HG03060 (cell line): Measurements from ENCODE around the gene RRP15.

Experiments used
- ATAC-seq: cut with Tn5 transposase; IDR thresholded peaks from one replicate; pipeline ENCODE4 v1.9.1; 2021; ENCODE audit warnings: low read depth, moderate number of reproducible peaks; ENCODE audit not compliant: unreplicated experiment

The RRP15 gene

GRCh38 chr1:218332416-218332815, 47.3 kb downstream of the RRP15 start:
- ATAC-seq: no peak

DNA sequence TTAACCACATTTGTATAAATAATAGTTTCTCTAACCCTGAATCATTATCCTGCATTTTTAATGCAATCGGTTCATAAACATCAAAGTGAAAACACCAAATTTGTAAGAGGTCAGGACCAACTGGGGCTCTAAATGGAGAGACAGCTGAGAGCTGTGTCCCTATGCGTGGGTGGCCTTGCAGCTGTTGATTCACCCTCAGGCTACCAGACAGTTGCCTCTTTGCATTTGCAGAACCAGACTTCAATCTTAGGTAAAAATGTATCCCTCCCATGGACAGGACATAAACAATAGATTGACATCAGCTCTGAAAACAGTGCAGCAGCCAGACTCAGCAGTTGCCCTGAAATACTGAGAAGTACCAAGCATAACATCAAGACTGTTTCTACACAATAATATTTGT, 51.2 kb downstream of the RRP15 start:
- no peak for ATAC-seq

GRCh38 chr1:218339267-218339831, 54.3 kb downstream of the RRP15 start:
- ATAC-seq: peak; percentile 66

- ATAC-seq: no peak
Measured at GRCh38 chr1:218341325-218341724, 56.2 kb downstream of the RRP15 start.

- no peak for ATAC-seq
Measured at GRCh38 chr1:218342091-218342490, 57.0 kb downstream of the RRP15 start.

GRCh38 chr1:218344814-218345672, 60.0 kb downstream of the RRP15 start, which contains the start of gene TGFB2:
TGFB2 (plus strand) TSS chr1:218345336; CDS start chr1:218346702, 1,366 bp downstream.
- no peak for ATAC-seq

- ATAC-seq: no peak
Measured at GRCh38 chr1:218345673-218346390, 60.7 kb downstream of the RRP15 start.

DNA sequence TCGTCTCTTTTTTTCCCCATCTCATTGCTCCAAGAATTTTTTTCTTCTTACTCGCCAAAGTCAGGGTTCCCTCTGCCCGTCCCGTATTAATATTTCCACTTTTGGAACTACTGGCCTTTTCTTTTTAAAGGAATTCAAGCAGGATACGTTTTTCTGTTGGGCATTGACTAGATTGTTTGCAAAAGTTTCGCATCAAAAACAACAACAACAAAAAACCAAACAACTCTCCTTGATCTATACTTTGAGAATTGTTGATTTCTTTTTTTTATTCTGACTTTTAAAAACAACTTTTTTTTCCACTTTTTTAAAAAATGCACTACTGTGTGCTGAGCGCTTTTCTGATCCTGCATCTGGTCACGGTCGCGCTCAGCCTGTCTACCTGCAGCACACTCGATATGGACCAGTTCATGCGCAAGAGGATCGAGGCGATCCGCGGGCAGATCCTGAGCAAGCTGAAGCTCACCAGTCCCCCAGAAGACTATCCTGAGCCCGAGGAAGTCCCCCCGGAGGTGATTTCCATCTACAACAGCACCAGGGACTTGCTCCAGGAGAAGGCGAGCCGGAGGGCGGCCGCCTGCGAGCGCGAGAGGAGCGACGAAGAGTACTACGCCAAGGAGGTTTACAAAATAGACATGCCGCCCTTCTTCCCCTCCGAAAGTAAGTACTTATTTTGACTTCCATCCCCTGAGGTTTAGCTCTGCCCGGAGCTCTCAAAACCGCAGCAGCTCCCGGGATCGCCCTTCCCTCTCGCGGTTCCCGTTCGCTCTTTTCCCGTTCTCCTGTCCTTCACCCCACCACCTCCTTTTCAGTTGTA, 61.5 kb downstream of the RRP15 start:
- no peak for ATAC-seq

- no peak for ATAC-seq
Measured at GRCh38 chr1:218347336-218347722, 62.2 kb downstream of the RRP15 start.

- no peak for ATAC-seq
Measured at GRCh38 chr1:218347723-218348627, 62.9 kb downstream of the RRP15 start.

- no peak for ATAC-seq
Measured at GRCh38 chr1:218348628-218349071, 63.6 kb downstream of the RRP15 start.

DNA sequence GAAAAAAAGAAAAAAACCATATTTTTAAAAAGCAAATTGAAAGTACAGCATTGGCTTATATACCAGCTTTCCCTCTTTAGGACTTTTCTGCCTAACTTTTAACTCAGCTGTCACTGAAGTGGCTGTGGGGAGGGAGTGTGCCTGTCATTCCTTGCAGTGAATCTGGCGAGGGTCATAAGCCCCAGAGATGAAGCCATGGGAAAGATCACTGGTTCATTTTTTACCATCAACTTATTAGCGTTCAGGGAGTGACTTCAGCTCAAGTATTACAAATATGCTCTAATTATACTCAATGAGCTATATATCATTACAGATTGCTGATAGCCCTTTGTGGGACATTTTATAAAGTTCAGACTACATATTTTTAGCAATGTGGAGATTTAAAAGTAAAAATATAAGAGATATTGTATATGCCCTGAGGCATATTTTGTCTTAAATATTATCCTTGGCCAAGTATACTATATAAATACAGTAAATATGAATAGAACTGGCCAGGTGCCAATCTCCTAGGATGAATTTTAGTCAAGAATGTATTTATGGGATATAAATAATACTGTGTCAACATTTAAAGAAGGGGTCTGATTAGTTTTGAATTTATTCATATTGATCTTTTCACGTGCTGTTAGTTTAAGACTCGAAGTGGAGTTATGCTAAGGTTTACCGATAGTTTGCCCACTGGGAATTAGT, 64.4 kb downstream of the RRP15 start:
- ATAC-seq: no peak

- no peak for ATAC-seq
Measured at GRCh38 chr1:218350035-218350525, 65.0 kb downstream of the RRP15 start.

- no peak for ATAC-seq
Measured at GRCh38 chr1:218350801-218351266, 65.7 kb downstream of the RRP15 start.

GRCh38 chr1:218351391-218352074, 66.4 kb downstream of the RRP15 start:
- peak; percentile 48 for ATAC-seq

GRCh38 chr1:218352075-218352438, 67.0 kb downstream of the RRP15 start:
- no peak for ATAC-seq

GRCh38 chr1:218353656-218354055, 68.6 kb downstream of the RRP15 start:
- no peak for ATAC-seq

DNA sequence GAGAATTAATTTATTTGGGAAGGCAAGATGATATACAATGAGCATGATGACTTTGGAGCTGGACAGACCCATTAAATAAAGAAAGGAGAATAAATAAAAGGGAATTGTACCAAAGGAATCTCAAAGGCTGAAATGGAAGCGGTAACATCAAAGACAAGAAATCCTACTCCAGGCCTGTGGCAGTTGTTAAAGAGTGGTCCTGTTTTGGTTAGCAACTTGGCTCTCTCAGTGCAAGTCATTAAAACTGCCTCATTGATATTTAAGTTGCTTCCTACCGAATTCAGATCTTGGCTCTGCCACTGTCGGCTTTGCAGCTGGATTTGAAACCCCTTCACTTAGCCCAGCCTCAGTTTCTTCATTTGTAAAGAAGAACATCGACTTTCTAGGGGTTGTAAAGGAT, 70.2 kb downstream of the RRP15 start:
- no peak for ATAC-seq
